ENCODE measurements around the gene C5. TPM values are rescaled to one million over a fixed set of nuclear protein-coding genes. Genes with fewer than 3 reads are reported as not detected.
A peak's percentile ranks its signal among the peaks of the same experiment; 100 is the strongest.

C5 gene
- total RNA-seq, 1 experiment from 2014 or later: 4.2 TPM

DNA sequence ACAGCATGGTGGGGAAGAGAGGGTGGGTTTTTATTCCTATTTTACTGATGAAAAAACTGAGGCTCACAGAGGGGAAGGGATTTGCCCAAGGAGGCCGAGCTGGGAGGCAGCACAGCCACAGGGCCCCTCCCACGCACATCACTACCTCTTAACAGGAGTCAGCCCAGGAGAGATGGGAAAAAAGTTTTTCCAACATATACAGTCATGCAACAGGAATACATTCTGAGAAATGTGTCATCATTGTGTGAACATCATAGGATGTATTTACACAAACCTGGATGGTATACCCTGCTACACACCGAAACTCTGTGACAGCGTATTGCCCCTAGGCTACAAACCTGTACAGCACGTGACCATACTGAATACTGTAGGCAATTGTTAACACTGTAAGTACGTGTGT lies 135.1 kb downstream of the C5 start:
- intact Hi-C loops (cut with micrococcal nuclease): no loop called here
- Mint-ChIP-seq H3K27ac (ENCODE audit: low read depth, unreplicated experiment) (no peak overlapping the region), H3K27me3 (ENCODE audit: insufficient read depth, unreplicated experiment) (no peaks in the 10 kb centered on the region), H3K9me3 (ENCODE audit: unreplicated experiment) (no peaks in the 10 kb centered on the region), H3K4me1 (ENCODE audit: insufficient read depth, unreplicated experiment) (peaks cover 28% of the 10 kb centered on the region), H3K36me3 (ENCODE audit: insufficient read depth, unreplicated experiment) (peaks cover 13% of the 10 kb centered on the region), H3K4me3 (ENCODE audit: unreplicated experiment) (no peak overlapping the region)
- TF ChIP-seq, protein P1, sequence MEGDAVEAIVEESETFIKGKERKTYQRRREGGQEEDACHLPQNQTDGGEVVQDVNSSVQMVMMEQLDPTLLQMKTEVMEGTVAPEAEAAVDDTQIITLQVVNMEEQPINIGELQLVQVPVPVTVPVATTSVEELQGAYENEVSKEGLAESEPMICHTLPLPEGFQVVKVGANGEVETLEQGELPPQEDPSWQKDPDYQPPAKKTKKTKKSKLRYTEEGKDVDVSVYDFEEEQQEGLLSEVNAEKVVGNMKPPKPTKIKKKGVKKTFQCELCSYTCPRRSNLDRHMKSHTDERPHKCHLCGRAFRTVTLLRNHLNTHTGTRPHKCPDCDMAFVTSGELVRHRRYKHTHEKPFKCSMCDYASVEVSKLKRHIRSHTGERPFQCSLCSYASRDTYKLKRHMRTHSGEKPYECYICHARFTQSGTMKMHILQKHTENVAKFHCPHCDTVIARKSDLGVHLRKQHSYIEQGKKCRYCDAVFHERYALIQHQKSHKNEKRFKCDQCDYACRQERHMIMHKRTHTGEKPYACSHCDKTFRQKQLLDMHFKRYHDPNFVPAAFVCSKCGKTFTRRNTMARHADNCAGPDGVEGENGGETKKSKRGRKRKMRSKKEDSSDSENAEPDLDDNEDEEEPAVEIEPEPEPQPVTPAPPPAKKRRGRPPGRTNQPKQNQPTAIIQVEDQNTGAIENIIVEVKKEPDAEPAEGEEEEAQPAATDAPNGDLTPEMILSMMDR (IDR thresholded peaks at IDR 0.05; ENCODE audit: unreplicated experiment): no peak
- no TSS peak for BruUV-seq (replicated peaks)
- peak; percentile 73 for DNase-seq (ENCODE audit: unreplicated experiment)
- ChIA-PET CTCF (interaction anchor here (0.7 to 4.6 kb wide), 2 partner anchors 21 to 156 kb away, joined by 4 to 71 read pairs; no protein-coding TSS in a partner anchor), POLR2A (interaction anchor here (1.0 to 3.5 kb wide), 2 partner anchors 17 to 21 kb away, joined by 3 to 32 read pairs; no protein-coding TSS in a partner anchor)

DNA sequence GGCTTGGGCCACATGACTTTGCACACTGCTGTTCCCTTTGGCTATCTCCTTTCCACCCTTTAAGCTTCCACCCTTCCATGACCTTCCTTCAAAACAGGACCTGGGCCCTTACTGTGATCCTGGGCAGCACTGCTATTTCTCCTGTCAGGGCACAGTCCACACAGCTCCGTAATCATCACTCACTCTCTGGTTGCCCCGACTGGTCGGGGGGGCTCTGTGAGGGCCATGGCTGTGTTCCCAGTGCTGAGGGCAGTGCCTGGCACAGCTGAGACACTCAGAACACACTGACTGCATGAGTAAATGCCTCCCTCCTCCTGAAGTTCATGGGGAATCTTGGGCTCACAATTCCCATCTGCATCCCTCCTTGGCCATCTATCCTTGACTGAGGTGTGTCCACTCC lies 135.7 kb downstream of the C5 start:
- Mint-ChIP-seq H3K4me3 (ENCODE audit: unreplicated experiment) (no peak overlapping the region), H3K36me3 (ENCODE audit: insufficient read depth, unreplicated experiment) (peaks cover 13% of the 10 kb centered on the region), H3K4me1 (ENCODE audit: insufficient read depth, unreplicated experiment) (peaks cover 23% of the 10 kb centered on the region), H3K27ac (ENCODE audit: low read depth, unreplicated experiment) (no peak overlapping the region), H3K9me3 (ENCODE audit: unreplicated experiment) (no peaks in the 10 kb centered on the region), H3K27me3 (ENCODE audit: insufficient read depth, unreplicated experiment) (no peaks in the 10 kb centered on the region)
- ChIA-PET CTCF (interaction anchor here (1.4 to 4.6 kb wide), 2 partner anchors 21 to 67 kb away, joined by 3 to 71 read pairs; no protein-coding TSS in a partner anchor), POLR2A (interaction anchor here (3.5 kb wide), 1 partner anchor 21 kb away, joined by 32 read pairs; no protein-coding TSS in a partner anchor)
- TF ChIP-seq, protein P1 (IDR thresholded peaks at IDR 0.05; ENCODE audit: unreplicated experiment): no peak
- no peak for DNase-seq (ENCODE audit: unreplicated experiment)
- intact Hi-C loops (cut with micrococcal nuclease): no loop called here
- BruUV-seq (replicated peaks): no TSS peak

DNA sequence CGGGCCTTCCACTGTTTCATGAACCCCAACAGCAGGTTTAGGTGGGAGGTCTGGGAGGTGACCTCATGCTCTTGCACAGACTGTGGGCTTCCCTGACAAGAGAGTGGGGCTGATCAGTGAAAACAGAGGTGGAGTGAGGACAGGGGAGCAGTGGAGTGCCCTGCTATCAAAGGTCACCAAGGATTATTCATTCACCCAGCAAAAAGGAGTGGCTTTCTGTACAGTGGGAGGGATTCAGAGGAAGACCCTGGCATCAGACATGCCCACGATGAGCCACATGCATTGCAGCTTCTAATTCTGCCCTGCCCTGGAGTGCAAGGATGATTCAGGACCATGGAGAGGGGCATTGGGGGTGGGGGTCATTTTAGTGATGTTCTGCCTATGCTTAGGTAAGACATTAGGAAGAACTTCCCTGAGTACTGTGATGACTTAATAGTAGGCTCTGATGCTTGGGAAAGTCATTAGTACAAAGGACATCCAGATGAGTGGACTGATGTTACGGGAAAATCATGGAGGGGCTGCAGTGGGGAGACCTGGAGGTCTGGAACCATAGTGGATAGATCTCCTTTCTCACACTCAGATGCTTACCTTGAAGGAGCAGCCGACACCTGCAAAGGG lies 136.3 kb downstream of the C5 start:
- H3K27me3 Mint-ChIP-seq (ENCODE audit: insufficient read depth, unreplicated experiment): no peaks in the 10 kb centered on the region
- BruUV-seq (replicated peaks): no TSS peak
- no peak overlapping the region for H3K4me3 Mint-ChIP-seq (ENCODE audit: unreplicated experiment)
- H3K9me3 Mint-ChIP-seq (ENCODE audit: unreplicated experiment): no peaks in the 10 kb centered on the region
- ChIA-PET CTCF (interaction anchor here (0.5 to 4.6 kb wide), 6 partner anchors 13 to 680 kb away, joined by 3 to 71 read pairs (median 4); no protein-coding TSS in a partner anchor), POLR2A (interaction anchor here (3.5 kb wide), 1 partner anchor 22 kb away, joined by 32 read pairs; no protein-coding TSS in a partner anchor)
- H3K27ac Mint-ChIP-seq (ENCODE audit: low read depth, unreplicated experiment): peak overlapping the region; percentile 69
- peak; percentile 45 for DNase-seq (ENCODE audit: unreplicated experiment)
- H3K4me1 Mint-ChIP-seq (ENCODE audit: insufficient read depth, unreplicated experiment): peaks cover 23% of the 10 kb centered on the region
- intact Hi-C loops (cut with micrococcal nuclease): no loop called here
- peaks cover 13% of the 10 kb centered on the region for H3K36me3 Mint-ChIP-seq (ENCODE audit: insufficient read depth, unreplicated experiment)
- TF ChIP-seq, protein P1 (IDR thresholded peaks at IDR 0.05; ENCODE audit: unreplicated experiment): no peak

DNA sequence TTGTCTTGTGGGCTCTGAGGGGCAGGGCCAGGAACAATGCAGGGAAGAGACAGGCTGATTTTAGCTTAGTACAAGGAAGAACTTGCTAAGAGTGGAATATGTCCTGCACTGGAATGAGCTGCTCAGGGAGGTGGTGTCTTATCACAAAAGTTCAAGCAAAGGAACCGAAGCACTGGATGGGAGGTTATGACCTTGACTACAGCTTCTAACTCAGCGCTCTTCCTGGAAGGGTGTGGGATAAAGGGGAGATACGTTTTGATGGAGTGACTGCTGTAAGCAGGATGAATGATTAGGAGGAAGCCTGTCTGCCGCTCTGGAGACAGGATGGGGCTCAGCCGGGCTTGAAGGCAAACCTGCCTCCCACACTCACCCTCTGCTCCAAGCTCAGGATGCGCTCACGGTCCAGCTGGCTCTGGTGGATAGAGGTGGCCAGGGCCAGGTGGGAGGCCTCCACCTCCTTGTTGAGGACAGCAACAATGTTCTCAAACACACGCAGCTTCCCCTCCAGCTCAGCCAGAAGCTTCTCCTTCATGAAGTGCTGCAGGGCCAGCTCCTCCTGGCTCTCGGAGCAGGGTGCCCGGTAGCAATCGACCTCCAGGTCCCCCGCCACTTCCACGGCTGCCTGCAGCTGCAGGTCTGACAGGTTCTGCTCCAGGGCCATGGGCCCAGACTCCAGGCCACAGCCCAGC lies 137.0 kb downstream of the C5 start:
- peaks cover 23% of the 10 kb centered on the region for H3K4me1 Mint-ChIP-seq (ENCODE audit: insufficient read depth, unreplicated experiment)
- ChIA-PET CTCF (interaction anchor here (0.5 to 1.4 kb wide), 7 partner anchors 8 to 681 kb away, joined by 3 to 6 read pairs (median 3); no protein-coding TSS in a partner anchor), POLR2A (interaction anchor here (1.4 kb wide), 1 partner anchor 23 kb away, joined by 4 read pairs; no protein-coding TSS in a partner anchor)
- intact Hi-C loops (cut with micrococcal nuclease): no loop called here
- DNase-seq (ENCODE audit: unreplicated experiment): no peak
- TF ChIP-seq, protein P1 (IDR thresholded peaks at IDR 0.05; ENCODE audit: unreplicated experiment): no peak
- H3K4me3 Mint-ChIP-seq (ENCODE audit: unreplicated experiment): no peak overlapping the region
- peak overlapping the region; percentile 69 for H3K27ac Mint-ChIP-seq (ENCODE audit: low read depth, unreplicated experiment)
- H3K9me3 Mint-ChIP-seq (ENCODE audit: unreplicated experiment): no peaks in the 10 kb centered on the region
- H3K36me3 Mint-ChIP-seq (ENCODE audit: insufficient read depth, unreplicated experiment): peaks cover 13% of the 10 kb centered on the region
- H3K27me3 Mint-ChIP-seq (ENCODE audit: insufficient read depth, unreplicated experiment): no peaks in the 10 kb centered on the region
- no TSS peak for BruUV-seq (replicated peaks)
